ENCODE data around the gene MORN1. TPM values are rescaled to one million over a fixed set of nuclear protein-coding genes. Genes with fewer than 3 reads are reported as not detected.

The MORN1 gene
- polyA plus RNA-seq, 1 of the 3 experiments (the other 2 are of a cell fraction), result 16.3 TPM

DNA sequence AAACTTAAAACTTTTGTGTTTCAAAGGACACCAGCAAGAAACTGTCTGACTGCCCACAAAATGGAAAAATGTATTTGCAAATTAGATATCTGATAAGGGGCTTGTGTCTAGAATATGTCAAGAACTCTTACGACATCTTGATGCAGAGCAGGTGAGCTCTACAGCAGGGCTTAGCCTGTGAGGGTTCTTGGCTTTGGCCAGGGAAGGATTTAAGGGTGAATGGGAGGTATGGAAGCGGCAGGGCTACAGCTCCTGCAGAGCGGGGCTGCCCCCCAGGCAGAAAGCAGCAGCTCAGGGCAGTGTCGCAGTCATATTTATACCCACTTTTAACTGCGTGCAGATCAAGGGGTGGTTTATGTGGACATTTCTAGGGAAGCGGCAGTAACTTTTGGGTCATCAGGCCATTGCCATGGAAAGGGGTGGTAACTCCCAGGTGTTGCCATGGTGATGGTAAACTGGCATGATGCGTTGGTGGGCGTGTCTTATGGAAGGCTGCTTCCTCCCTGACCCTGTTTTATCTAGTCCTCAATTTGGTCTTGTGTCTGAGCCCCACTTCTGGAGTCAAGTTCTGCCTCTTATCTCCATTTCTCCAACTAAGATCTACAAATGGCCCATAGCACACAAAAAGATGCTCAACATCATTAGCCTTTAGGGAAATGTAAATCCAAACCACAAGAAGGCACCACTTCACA lies 23.2 kb downstream of the MORN1 start:
- CTCF ChIA-PET, result interaction anchor here (1.2 kb wide), 1 partner anchor 194 kb away, joined by 5 read pairs; no protein-coding TSS in a partner anchor
- POLR2A ChIA-PET, result interaction anchor here (0.6 to 1.1 kb wide), 2 partner anchors 13 to 225 kb away, joined by 3 read pairs; no protein-coding TSS in a partner anchor
- WGBS (ENCODE audit: low lambda C conversion rate), result 81% methylated on average over 7 of the region's 8 CpGs

More for the DNA sequence above, 23.2 kb downstream of the MORN1 start:
- no peaks in the 10 kb centered on the region for H3K4me1 ChIP-seq (ENCODE audit: control insufficient read depth in 1 of 2, insufficient read depth in 2 of 2, low read depth in 1 of 2, low read length in 1 of 2)
- 0 out of 2 replicates have a peak, but pooled peaks cover 5% of the 10 kb centered on the region for H3K9me3 ChIP-seq
- no peak overlapping the region for H3K9ac ChIP-seq
- H3F3A ChIP-seq (replicated peaks; ENCODE audit: insufficient read depth), result no peaks in the 10 kb centered on the region
- no peak overlapping the region for H3K4me3 ChIP-seq (ENCODE audit: low read depth in 2 of 2, low read length in 1 of 2)
- DNase-seq, result no peak
- no peaks in the 10 kb centered on the region for H3K79me2 ChIP-seq (ENCODE audit: insufficient read depth)
- no peak overlapping the region for H2AFZ ChIP-seq (ENCODE audit: low read depth)
- TF ChIP-seq POLR2AphosphoS5 (IDR thresholded peaks at IDR 0.05; ENCODE audit: low read depth, low read length) (no peak), YY1 (IDR thresholded peaks at IDR 0.05; ENCODE audit: low read depth) (no peak), EP300 (IDR thresholded peaks at IDR 0.05; ENCODE audit: borderline replicate concordance in 1 of 2, low read depth in 1 of 2, low read length in 1 of 2) (no peak), MEF2A (IDR thresholded peaks at IDR 0.05; ENCODE audit: borderline replicate concordance, low read depth) (no peak), CHD2 (IDR thresholded peaks at IDR 0.05; ENCODE audit: low read length, partially characterized antibody) (no peak), IRF3 (IDR thresholded peaks at IDR 0.05; ENCODE audit: low read depth, low read length) (no peak), SMC3 (IDR thresholded peaks at IDR 0.05; ENCODE audit: low read depth, low read length) (no peak), FOXM1 (IDR thresholded peaks at IDR 0.05; ENCODE audit: low read depth) (no peak), ELF1 (IDR thresholded peaks at IDR 0.05) (no peak)
- TF ChIP-seq, protein P1, sequence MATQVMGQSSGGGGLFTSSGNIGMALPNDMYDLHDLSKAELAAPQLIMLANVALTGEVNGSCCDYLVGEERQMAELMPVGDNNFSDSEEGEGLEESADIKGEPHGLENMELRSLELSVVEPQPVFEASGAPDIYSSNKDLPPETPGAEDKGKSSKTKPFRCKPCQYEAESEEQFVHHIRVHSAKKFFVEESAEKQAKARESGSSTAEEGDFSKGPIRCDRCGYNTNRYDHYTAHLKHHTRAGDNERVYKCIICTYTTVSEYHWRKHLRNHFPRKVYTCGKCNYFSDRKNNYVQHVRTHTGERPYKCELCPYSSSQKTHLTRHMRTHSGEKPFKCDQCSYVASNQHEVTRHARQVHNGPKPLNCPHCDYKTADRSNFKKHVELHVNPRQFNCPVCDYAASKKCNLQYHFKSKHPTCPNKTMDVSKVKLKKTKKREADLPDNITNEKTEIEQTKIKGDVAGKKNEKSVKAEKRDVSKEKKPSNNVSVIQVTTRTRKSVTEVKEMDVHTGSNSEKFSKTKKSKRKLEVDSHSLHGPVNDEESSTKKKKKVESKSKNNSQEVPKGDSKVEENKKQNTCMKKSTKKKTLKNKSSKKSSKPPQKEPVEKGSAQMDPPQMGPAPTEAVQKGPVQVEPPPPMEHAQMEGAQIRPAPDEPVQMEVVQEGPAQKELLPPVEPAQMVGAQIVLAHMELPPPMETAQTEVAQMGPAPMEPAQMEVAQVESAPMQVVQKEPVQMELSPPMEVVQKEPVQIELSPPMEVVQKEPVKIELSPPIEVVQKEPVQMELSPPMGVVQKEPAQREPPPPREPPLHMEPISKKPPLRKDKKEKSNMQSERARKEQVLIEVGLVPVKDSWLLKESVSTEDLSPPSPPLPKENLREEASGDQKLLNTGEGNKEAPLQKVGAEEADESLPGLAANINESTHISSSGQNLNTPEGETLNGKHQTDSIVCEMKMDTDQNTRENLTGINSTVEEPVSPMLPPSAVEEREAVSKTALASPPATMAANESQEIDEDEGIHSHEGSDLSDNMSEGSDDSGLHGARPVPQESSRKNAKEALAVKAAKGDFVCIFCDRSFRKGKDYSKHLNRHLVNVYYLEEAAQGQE (IDR thresholded peaks at IDR 0.05; ENCODE audit: low read depth, low read length), result no peak
- no peaks in the 10 kb centered on the region for H3K27me3 ChIP-seq (ENCODE audit: insufficient read depth)
- H3K36me3 ChIP-seq (replicated peaks in 1 of 2; ENCODE audit: control insufficient read depth in 1 of 2, insufficient read depth in 2 of 2, low read length in 1 of 2), result peaks cover 0 to 4% of the 10 kb centered on the region in 2 experiments
- no peak overlapping the region for H3K27ac ChIP-seq (ENCODE audit: low read depth in 2 of 2, low read length in 1 of 2)
- no peaks in the 10 kb centered on the region for H4K20me1 ChIP-seq (ENCODE audit: insufficient read depth)
- no peak overlapping the region for H3K4me2 ChIP-seq
- H3K9me2 ChIP-seq, result no peaks in the 10 kb centered on the region

Measured in SK-N-SH (cell line).